Osteocyte (in vitro differentiated cells): ENCODE measurements around the gene ACTN1. TPM values are rescaled to one million over a fixed set of nuclear protein-coding genes. Genes with fewer than 3 reads are reported as not detected.

Experiments used
- DNase-seq: peaks from one replicate; pipeline ENCODE4 v3.0.0; 2021; ENCODE audit warnings: mixed read lengths; ENCODE audit not compliant: unreplicated experiment; ENCODE audit errors: extremely low spot score
- H3K27ac Mint-ChIP-seq: one replicate; pipeline ENCODE4 v1.8.0; 2021; ENCODE audit warnings: mild to moderate bottlenecking, mixed read lengths; ENCODE audit not compliant: unreplicated experiment
- H3K27me3 Mint-ChIP-seq: one replicate; pipeline ENCODE4 v1.8.0; 2021; ENCODE audit warnings: mixed read lengths; ENCODE audit not compliant: unreplicated experiment
- H3K36me3 Mint-ChIP-seq: one replicate; pipeline ENCODE4 v1.8.0; 2021; ENCODE audit warnings: mixed read lengths; ENCODE audit not compliant: unreplicated experiment
- H3K4me1 Mint-ChIP-seq: one replicate; pipeline ENCODE4 v1.8.0; 2021; ENCODE audit warnings: mixed read lengths; ENCODE audit not compliant: unreplicated experiment
- H3K4me3 Mint-ChIP-seq: one replicate; pipeline ENCODE4 v1.8.0; 2021; ENCODE audit warnings: mild to moderate bottlenecking, moderate library complexity, mixed read lengths; ENCODE audit not compliant: unreplicated experiment
- H3K9me3 Mint-ChIP-seq: one replicate; pipeline ENCODE4 v1.8.0; 2021; ENCODE audit warnings: mixed read lengths; ENCODE audit not compliant: unreplicated experiment
- total RNA-seq: library from RNA; stranded (reverse); gene quantifications from 2 replicates; pipeline ENCODE4 v1.2.1, GENCODE V29; 2021
- TF ChIP-seq, protein P1 (sequence below): fragments of 200-600 bp; sonication (generic); IDR thresholded peaks from 2 replicates; pipeline ENCODE4 v1.5.0; 2021; ENCODE audit warnings: antibody characterized with exemption, mild to moderate bottlenecking, moderate library complexity

Gene ACTN1
- total RNA-seq, 1 donor from 2014 or later = 380 TPM

DNA sequence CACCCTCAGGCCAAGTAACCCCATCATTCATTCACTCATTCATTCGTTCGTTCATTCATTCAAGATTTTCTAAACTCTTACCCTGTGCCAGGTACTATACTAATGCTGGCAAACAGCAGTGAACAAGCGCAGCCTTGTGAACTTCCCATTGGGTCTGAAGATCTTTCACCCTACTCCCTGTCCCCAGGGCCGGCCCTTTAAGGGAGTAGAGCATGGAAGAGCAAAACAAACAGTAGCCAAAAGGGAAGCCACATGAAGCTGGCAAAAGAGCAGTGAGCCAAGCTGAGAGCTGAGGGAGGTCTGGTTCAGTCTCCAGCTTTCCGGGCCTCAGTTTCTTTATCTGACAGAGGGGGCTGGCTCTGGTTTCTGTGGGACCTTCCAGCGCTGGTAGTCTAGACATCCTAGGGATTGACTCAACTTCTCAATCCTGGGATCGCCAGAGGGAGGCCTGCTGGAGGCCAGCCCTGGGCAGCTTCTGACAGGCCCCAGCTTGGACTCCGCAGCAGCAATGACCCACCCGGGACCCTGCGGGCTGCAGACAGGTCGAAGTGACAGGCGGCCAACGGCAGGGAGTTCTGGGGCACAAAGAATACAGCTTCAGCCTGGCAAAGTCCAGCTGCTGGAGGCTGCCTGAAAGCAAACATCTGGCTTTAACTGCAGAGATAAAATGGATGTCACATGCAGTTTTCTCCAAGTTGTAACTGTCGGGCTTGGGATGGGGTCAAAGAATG is 27.1 kb downstream of the ACTN1 start:
- Mint-ChIP-seq H3K27ac (peak overlapping the region; percentile 95), H3K9me3 (no peaks in the 10 kb centered on the region), H3K36me3 (peaks cover 4% of the 10 kb centered on the region), H3K27me3 (no peaks in the 10 kb centered on the region), H3K4me3 (peak overlapping the region; percentile 19), H3K4me1 (peaks cover 96% of the 10 kb centered on the region)
- TF ChIP-seq, protein P1, sequence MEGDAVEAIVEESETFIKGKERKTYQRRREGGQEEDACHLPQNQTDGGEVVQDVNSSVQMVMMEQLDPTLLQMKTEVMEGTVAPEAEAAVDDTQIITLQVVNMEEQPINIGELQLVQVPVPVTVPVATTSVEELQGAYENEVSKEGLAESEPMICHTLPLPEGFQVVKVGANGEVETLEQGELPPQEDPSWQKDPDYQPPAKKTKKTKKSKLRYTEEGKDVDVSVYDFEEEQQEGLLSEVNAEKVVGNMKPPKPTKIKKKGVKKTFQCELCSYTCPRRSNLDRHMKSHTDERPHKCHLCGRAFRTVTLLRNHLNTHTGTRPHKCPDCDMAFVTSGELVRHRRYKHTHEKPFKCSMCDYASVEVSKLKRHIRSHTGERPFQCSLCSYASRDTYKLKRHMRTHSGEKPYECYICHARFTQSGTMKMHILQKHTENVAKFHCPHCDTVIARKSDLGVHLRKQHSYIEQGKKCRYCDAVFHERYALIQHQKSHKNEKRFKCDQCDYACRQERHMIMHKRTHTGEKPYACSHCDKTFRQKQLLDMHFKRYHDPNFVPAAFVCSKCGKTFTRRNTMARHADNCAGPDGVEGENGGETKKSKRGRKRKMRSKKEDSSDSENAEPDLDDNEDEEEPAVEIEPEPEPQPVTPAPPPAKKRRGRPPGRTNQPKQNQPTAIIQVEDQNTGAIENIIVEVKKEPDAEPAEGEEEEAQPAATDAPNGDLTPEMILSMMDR = no peak
- DNase-seq = no peak

DNA sequence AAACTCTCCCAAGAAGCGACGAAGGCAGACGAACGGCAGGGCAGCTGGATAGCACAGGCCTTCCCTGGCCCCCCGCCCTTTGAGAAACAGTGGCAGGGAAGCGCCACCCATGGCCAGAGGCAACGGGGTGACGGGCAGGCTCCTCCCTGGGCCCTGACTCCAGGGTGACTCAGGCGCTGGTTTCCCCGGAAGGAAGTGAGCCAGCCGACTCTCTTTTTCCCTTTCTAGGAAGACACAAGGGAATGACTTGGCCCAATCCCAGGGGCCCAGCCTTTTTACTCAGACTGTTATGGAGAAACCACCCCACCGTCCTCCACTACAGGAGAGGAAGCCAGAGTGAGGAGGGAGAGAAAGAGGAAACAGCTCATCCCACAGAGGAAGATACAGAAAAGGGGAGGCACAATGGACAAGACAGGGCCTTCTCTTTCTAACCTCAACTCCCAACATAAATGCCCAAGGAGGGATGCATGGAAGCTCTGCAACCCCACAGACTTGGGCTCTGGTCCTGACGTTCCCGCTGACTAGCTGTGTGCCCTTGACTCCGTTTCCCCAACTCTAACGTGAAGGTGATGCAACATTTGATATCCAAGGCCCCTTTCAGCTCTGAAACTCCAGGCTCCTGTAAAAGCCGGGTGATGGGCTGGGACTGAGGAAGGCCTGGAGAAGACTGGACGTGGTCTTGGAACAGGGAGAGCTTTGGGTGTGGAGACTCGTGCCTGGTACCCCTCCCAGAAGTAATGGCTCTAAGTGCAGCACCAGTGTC is 27.9 kb downstream of the ACTN1 start:
- TF ChIP-seq, protein P1 = no peak
- peak overlapping the region; percentile 54 for H3K4me3 Mint-ChIP-seq
- DNase-seq = peak; percentile 91
- H3K9me3 Mint-ChIP-seq = no peaks in the 10 kb centered on the region
- H3K27ac Mint-ChIP-seq = peak overlapping the region; percentile 95
- H3K27me3 Mint-ChIP-seq = no peaks in the 10 kb centered on the region
- peaks cover 96% of the 10 kb centered on the region for H3K4me1 Mint-ChIP-seq
- peaks cover 4% of the 10 kb centered on the region for H3K36me3 Mint-ChIP-seq

DNA sequence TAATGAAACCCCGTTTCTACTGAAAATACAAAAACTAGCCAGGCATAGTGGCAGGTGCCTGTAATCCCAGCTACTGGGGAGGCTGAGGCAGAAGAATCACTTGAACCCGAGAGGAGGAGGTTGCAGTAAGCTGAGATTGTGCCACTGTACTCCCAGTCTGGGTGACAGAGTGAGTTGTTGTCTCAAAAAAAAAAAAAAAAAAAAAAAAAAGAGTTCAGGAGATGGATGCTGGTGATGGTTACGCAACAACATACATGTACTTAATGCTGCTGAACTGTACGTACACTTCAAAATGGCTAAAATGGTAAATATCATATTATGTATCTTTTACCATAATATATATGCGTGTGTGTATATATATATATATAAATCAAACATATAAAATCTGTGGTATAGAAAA is 29.0 kb downstream of the ACTN1 start:
- no peak for DNase-seq
- Mint-ChIP-seq H3K27me3 (no peaks in the 10 kb centered on the region), H3K9me3 (no peaks in the 10 kb centered on the region), H3K4me1 (peaks cover 95% of the 10 kb centered on the region), H3K4me3 (no peak overlapping the region), H3K36me3 (no peaks in the 10 kb centered on the region), H3K27ac (peak overlapping the region; percentile 95)
- TF ChIP-seq, protein P1 = no peak

DNA sequence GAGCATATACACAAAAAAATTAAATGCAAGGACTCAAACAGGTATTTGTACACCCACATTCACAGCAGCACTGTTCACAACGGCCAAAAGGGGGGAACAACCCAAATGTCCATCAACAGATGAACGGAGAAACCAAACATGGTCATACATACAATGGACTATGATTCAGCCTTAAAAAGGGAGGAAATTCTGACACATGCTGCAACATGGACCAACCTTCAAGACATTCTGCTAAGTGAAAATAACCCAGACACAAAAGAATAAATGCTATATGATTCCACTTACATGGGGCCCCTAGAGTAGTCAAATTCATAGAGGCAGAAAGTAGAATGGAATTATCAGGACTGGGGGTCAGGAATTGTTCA is 29.5 kb downstream of the ACTN1 start:
- Mint-ChIP-seq H3K4me3 (peak overlapping the region; percentile 22), H3K4me1 (peaks cover 94% of the 10 kb centered on the region), H3K36me3 (no peaks in the 10 kb centered on the region), H3K27ac (peak overlapping the region; percentile 94), H3K9me3 (no peaks in the 10 kb centered on the region), H3K27me3 (no peaks in the 10 kb centered on the region)
- no peak for DNase-seq
- TF ChIP-seq, protein P1 = no peak
